GM18511 (cell line): ENCODE measurements around the gene USH2A.

ENCODE experiments used
- ATAC-seq: cut with Tn5 transposase; IDR thresholded peaks from one replicate; pipeline ENCODE4 v1.9.1; 2021; ENCODE audit warnings: mild to moderate bottlenecking, moderate library complexity; ENCODE audit not compliant: unreplicated experiment

USH2A gene

DNA sequence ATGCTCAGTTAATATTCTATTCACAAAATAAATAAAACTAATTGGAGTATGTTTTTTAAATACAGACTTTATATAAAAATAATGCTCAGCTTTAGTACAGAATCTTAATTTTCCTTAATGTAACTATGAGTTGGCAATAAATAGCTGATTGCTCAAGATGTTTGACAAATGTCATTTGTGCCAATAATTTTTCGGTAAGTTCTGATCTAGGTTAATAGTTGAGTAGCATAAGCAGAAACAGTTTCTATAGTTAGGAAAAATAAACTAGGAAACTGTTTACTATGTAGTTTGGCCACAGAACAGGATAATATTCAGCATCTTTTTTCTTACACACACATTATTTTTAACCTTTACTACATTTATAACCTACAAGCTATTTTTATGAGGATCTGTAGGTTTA is 815.8 kb downstream of the USH2A start:
- ATAC-seq = no peak

GRCh38 chr1:215606564-215607168 is 816.6 kb downstream of the USH2A start:
- no peak for ATAC-seq

DNA sequence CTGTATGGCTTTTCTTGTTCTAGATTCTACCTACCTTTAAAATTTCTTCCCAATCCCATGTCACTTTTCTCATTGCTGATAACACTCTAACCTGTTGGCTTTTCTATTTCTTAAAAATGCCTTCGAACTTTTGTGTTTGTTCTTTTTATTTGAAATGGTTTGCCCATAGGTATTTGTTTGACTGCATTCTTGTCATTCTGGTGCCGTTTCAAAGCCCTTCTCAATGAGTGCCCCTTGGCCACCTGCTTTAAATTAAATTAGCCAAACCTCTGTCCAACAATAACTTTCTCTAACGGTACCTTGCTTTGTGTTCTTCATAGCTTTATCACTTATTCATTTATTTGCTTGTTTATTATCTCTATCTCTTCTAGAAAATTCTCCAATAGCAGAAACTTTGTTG is 817.2 kb downstream of the USH2A start:
- ATAC-seq = no peak

DNA sequence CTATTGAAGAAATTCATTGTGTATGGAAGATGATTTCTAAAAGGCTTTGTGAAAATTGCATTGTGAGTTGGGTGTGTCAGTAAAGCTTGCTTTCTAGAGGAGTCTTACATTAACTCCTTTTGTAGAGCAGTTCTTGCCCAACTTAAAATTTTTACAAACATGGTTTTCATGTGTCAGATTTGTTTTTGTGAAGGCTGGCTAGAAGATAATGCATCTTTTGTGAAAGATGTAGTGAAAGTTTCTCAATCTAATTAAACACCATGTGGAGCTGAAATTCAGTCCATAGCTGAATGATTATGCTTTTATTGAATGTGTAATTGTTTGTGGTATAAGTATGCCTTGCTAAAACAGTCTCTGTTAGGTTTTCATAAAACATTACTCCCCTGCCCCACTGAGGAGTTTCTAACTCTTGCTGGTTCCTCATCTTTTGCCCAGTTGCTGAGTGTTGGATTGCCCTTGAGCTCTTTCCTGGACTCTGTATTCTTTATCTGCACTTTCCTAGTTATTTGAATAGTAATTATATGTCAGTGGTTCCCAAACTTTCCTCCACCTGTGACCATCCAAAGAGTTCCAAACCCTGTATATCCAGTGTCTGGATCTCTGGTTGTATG is 818.1 kb downstream of the USH2A start:
- no peak for ATAC-seq

GRCh38 chr1:215603319-215603718 is 819.9 kb downstream of the USH2A start:
- no peak for ATAC-seq

DNA sequence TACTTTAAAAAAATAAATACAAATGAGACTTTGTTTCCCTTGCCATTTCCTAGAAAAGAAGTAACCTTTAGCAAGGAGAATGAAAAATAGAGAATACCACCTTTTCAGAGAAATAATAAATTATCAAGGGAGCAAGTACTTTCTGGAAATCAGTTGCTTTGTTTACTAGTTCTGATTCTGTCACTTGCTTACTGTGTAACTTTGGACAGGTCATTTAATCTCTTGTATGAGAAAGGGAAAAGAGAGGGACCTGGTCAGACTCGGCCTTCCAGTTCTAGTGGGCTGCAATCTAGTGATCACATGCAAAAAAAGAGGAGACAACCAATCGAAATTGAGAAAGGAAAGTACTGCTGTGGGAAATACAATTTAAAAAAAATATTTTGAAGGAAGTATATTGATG is 822.0 kb downstream of the USH2A start:
- ATAC-seq = no peak

GRCh38 chr1:215600867-215601266 is 822.4 kb downstream of the USH2A start:
- ATAC-seq = no peak

DNA sequence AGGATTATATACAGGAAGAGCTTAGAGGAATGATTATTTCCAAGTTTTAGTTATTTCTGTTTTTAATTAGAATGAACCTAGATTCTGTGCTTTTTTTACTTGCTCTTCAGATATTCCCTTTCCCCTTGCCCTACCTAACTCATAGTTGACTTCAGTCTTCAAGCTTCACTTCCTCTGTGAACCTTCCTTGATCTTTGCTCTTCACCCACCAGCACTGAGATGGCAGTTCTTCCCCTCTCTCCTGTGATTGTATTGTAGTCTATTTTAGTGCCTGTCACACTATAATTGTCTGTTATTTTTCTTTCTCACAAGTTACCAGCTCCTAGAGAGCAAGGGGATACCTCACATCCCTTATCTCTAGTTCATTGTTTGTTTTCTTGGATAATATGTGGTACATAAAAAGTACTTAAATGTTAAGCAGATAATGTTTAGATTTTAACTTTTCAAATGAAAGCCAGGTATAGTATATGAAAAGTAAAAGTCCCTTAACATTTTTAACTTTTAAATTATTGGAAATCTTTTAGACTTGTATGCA is 822.9 kb downstream of the USH2A start:
- peak; percentile 54 for ATAC-seq

DNA sequence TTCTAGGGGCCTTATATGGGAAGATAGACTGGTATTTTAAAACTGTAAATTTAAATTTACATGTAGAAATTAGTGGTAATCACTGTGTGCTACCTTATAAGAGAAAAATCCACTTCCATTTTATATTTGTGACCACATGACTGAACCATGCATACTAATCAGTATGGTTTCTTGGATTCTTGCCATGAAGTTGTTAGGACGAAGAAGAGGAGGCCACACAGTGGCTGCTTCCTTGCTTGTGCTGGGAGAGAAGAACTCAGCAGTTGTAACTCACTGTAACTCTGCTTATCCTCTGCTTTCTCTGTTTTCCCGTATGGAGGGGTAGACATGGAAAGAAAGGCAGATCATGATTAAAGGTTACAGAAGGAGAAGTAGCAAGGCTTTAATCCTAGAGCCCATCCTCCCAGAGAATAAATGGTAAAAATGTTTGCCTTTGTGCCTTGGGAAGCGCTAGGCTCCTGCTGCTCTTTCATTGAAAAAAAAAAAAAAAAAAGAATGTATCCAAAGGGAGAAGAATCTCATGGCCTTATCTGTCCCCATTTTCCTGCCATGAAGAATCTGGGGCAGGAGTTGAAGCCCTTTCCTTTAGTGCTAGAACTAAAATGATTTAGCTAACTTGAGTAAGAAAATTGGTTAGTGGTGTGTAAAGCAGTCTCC is 823.7 kb downstream of the USH2A start:
- no peak for ATAC-seq

GRCh38 chr1:215597961-215598360 is 825.3 kb downstream of the USH2A start:
- ATAC-seq = no peak

DNA sequence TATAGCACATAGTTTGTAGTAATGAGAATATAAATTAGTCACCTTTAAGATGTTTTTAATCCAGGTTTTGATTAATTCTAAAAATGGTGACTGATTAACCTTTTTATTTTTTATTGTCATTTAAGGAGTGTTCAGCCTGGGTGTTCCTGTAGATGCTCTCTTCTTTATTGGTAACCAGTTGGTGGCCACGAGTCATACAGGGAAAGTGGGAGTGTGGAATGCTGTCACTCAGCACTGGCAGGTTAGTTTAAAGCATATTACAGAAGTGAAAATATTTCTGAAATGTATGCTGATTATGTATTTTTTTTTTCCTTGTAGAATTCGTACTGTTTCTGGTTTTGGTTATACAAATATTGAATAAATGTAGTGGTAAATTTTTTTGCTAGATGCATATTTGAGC is 828.0 kb downstream of the USH2A start:
- no peak for ATAC-seq

DNA sequence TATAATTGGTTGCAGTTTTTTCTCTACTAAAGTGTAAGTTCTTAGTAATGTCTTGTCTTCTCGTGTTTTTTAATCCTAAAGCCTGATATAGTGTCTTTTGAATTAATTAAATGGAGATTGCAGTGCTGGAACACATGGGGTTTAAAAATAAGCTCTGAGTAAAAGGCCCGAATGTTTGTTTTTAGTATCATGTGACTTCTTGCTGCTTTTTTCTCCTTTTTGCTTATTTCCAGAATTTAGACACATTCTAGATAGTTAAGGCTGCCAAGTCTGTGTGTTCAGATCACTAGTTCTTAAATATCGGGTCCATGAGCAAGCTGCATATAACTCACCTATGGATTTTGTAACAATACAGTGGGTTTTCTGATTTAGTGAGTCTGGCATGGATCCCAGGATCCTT is 828.6 kb downstream of the USH2A start:
- ATAC-seq = no peak

- ATAC-seq = no peak
Measured at GRCh38 chr1:215590779-215591491, 832.3 kb downstream of the USH2A start.

GRCh38 chr1:215589650-215590435 is 833.4 kb downstream of the USH2A start:
- ATAC-seq = no peak

GRCh38 chr1:215584389-215584788 is 838.9 kb downstream of the USH2A start:
- peak; percentile 56 for ATAC-seq

GRCh38 chr1:215583185-215583749 is 840.0 kb downstream of the USH2A start:
- no peak for ATAC-seq

GRCh38 chr1:215581896-215582295 is 841.4 kb downstream of the USH2A start:
- no peak for ATAC-seq
